Cardiac muscle cell (in vitro differentiated cells and primary cell): ENCODE measurements around the gene BAIAP3. TPM values are rescaled to one million over a fixed set of nuclear protein-coding genes. Genes with fewer than 3 reads are reported as not detected.

Experiments used
- DNase-seq, 2 donors: peaks; one replicate each; pipeline versions ENCODE4 v3.0.0 to v3.0.0-alpha.2; 2010 to 2017; ENCODE audit warnings: low read depth in 1 of 2, low spot score in 1 of 2
- H3K27ac ChIP-seq: fragments of 200-600 bp; sonication (generic); 2 replicates; pipeline ENCODE4 v1.5.1; 2016
- H3K27me3 ChIP-seq: fragments of 200-600 bp; sonication (generic); 2 replicates; pipeline ENCODE4 v1.6.0; 2016; ENCODE audit warnings: control low read depth
- H3K36me3 ChIP-seq: fragments of 200-600 bp; sonication (generic); 2 replicates; pipeline ENCODE4 v1.5.1; 2016; ENCODE audit warnings: control low read depth
- H3K4me1 ChIP-seq: fragments of 200-600 bp; sonication (generic); 2 replicates; pipeline ENCODE4 v1.8.1; 2017; ENCODE audit warnings: low read depth, mild to moderate bottlenecking, mixed run types
- H3K4me3 ChIP-seq: fragments of 200-600 bp; sonication (generic); 2 replicates; pipeline ENCODE4 v1.5.1; 2016; ENCODE audit warnings: mild to moderate bottlenecking
- H3K9me3 ChIP-seq: fragments of 200-600 bp; sonication (generic); 2 replicates; pipeline ENCODE4 v1.5.1; 2017; ENCODE audit warnings: low read depth, mild to moderate bottlenecking, control low read depth
- CTCF ChIP-seq: IDR thresholded peaks from 2 replicates; pipeline ENCODE4 v1.5.1; 2012; ENCODE audit warnings: low read depth, mild to moderate bottlenecking, low read length
- polyA plus RNA-seq: library from polyadenylated mRNA; unstranded; fragments of >200 nt; fragmentation: Nextera tagmentation; extraction: Ambion mirVana; gene quantifications from 2 replicates; pipeline ENCODE4 v1.2.1, GENCODE V29; 2016
- total RNA-seq: library from RNA; depleted of rRNA; stranded (reverse); fragments of >200 nt; gene quantifications from 2 replicates; pipeline ENCODE4 v1.2.3, GENCODE V29; 2016

The BAIAP3 gene
- total and polyA plus RNA-seq, 2 experiments from 2014 or later = 7.4 to 7.7 TPM

- Histone ChIP-seq H3K9me3 (no peaks in the 10 kb centered on the region), H3K4me3 (peak overlapping the region; percentile 44), H3K4me1 (no peaks in the 10 kb centered on the region), H3K27me3 (peaks cover 3% of the 10 kb centered on the region), H3K36me3 (no peaks in the 10 kb centered on the region), H3K27ac (no peak overlapping the region)
- DNase-seq = peak; percentile 47 to 71
- TF ChIP-seq CTCF = no peak
Measured at GRCh38 chr16:1378804-1379303, 45.4 kb downstream of the BAIAP3 start.

- Histone ChIP-seq H3K9me3 (no peaks in the 10 kb centered on the region), H3K4me3 (peak overlapping the region; percentile 44), H3K27ac (no peak overlapping the region), H3K36me3 (no peaks in the 10 kb centered on the region), H3K4me1 (no peaks in the 10 kb centered on the region), H3K27me3 (peaks cover 3% of the 10 kb centered on the region)
- peak; percentile 65 to 84 for DNase-seq
- no peak for TF ChIP-seq CTCF
Measured at GRCh38 chr16:1379304-1380076, 46.0 kb downstream of the BAIAP3 start.

GRCh38 chr16:1380195-1380594, 46.8 kb downstream of the BAIAP3 start:
- no peaks in the 10 kb centered on the region for H3K4me1 ChIP-seq
- peaks cover 3% of the 10 kb centered on the region for H3K27me3 ChIP-seq
- no peaks in the 10 kb centered on the region for H3K9me3 ChIP-seq
- H3K4me3 ChIP-seq = peak overlapping the region; percentile 44
- no peak for DNase-seq
- TF ChIP-seq CTCF = no peak
- no peak overlapping the region for H3K27ac ChIP-seq
- no peaks in the 10 kb centered on the region for H3K36me3 ChIP-seq

GRCh38 chr16:1381612-1382406, 48.4 kb downstream of the BAIAP3 start:
- H3K4me1 ChIP-seq = no peaks in the 10 kb centered on the region
- H3K9me3 ChIP-seq = no peaks in the 10 kb centered on the region
- no peaks in the 10 kb centered on the region for H3K36me3 ChIP-seq
- H3K27ac ChIP-seq = no peak overlapping the region
- H3K27me3 ChIP-seq = peaks cover 3% of the 10 kb centered on the region
- DNase-seq = no peak
- H3K4me3 ChIP-seq = no peak overlapping the region
- no peak for TF ChIP-seq CTCF

- Histone ChIP-seq H3K36me3 (no peaks in the 10 kb centered on the region), H3K4me3 (no peak overlapping the region), H3K27ac (no peak overlapping the region), H3K4me1 (no peaks in the 10 kb centered on the region), H3K9me3 (no peaks in the 10 kb centered on the region), H3K27me3 (no peaks in the 10 kb centered on the region)
- TF ChIP-seq CTCF = no peak
- no peak for DNase-seq
Measured at GRCh38 chr16:1383556-1383955, 50.1 kb downstream of the BAIAP3 start.
